Heart right ventricle (tissue), 16 donors: ENCODE data around the gene PRKAR1B. TPM values are rescaled to one million over a fixed set of nuclear protein-coding genes. Genes with fewer than 3 reads are reported as not detected.

Experiments used
- ATAC-seq, 8 donors: fragments of 200-7000 bp; cut with Tn5 transposase; one replicate each; pipeline ENCODE4 v1.9.1; 2020; ENCODE audit warnings: mild to moderate bottlenecking in 8 of 8, moderate library complexity in 8 of 8, moderate number of reproducible peaks in 1 of 8
- DNase-seq, 2 donors: peaks; one replicate each; pipeline ENCODE4 v3.0.0-alpha.2; 2020
- H3K27ac ChIP-seq, 10 donors: fragments of 200-600 bp; sonication (generic) in 2 of 10; one replicate each; pipeline versions ENCODE4 v1.5.0 to v1.8.0; 2020 to 2022; ENCODE audit warnings: mild to moderate bottlenecking in 3 of 10
- H3K27me3 ChIP-seq, 7 donors: fragments of 200-600 bp; one replicate each; pipeline ENCODE4 v1.8.0; 2021 to 2022; ENCODE audit warnings: mild to moderate bottlenecking in 2 of 7
- H3K36me3 ChIP-seq, 9 donors: fragments of 200-600 bp; sonication (generic) in 1 of 9; one replicate each; pipeline versions ENCODE4 v1.5.0 to v1.8.0; 2020 to 2022; ENCODE audit warnings: mild to moderate bottlenecking in 2 of 9
- H3K4me1 ChIP-seq, 9 donors: fragments of 200-600 bp; sonication (generic) in 1 of 9; one replicate each; pipeline versions ENCODE4 v1.5.0 to v1.8.0; 2020 to 2022; ENCODE audit warnings: mild to moderate bottlenecking in 4 of 9
- H3K4me3 ChIP-seq, 10 donors: fragments of 200-600 bp; sonication (generic) in 2 of 10; one replicate each; pipeline versions ENCODE4 v1.5.0 to v1.8.0; 2020 to 2022; ENCODE audit warnings: mild to moderate bottlenecking in 7 of 10, moderate library complexity in 2 of 10
- H3K9me3 ChIP-seq, 11 donors: fragments of 200-600 bp in 10 of 11; sonication (generic) in 2 of 11; one replicate each; pipeline versions ENCODE4 v1.5.0 to v1.8.0; 2013 to 2022; ENCODE audit warnings: mild to moderate bottlenecking in 2 of 11, control low read depth in 1 of 11, moderate library complexity in 1 of 11
- CTCF ChIP-seq, 9 donors: fragments of 200-600 bp; sonication (generic) in 2 of 9; IDR thresholded peaks; one replicate each; pipeline versions ENCODE4 v1.5.0 to v1.8.0; 2021 to 2022; ENCODE audit warnings: antibody characterized with exemption in 9 of 9, mild to moderate bottlenecking in 5 of 9, moderate library complexity in 1 of 9
- WGBS, 2 donors: extraction: QIAGEN DNeasy Blood & Tissue Kit; methylation state at CpG; one replicate each; pipeline ENCODE4 v1.1.7; 2013; ENCODE audit warnings: inconsistent platforms in 1 of 2; 5-methylcytosine and 5-hydroxymethylcytosine counted together
- intact Hi-C, 10 donors: fragments of 100-400 bp; cut with DNase I; formaldehyde crosslinking; loops; one replicate each; pipeline versions ENCODE4 v1.11.1 to v1.14.2; 2022
- polyA plus RNA-seq, 2 donors: library from polyadenylated mRNA; stranded (reverse); fragments of 200-250 nt; gene quantifications; one replicate each; pipeline ENCODE4 v1.2.3, GENCODE V29; 2013
- total RNA-seq, 10 donors: library from RNA; stranded (reverse); fragmentation: NEBNext Ultra II Directional in 3 of 10; extraction: Animal tissue kit (Norgen Biotek cat#: 25700) in 3 of 10; gene quantifications; one replicate each; pipeline versions ENCODE4 v1.2.1 to v1.2.4, GENCODE V29; 2021 to 2023
- donor health status: Arrhythmogenic right ventricular cardiomyopathy.
- donor health status: ischemic (EF 13 %, LVEDD 7.1; RV severe dilation, severe dysfunction).
- donor health status: healthy with polysubstance abuse.
- donor health status: DM: no; HTN: yes; CAD: no.
- donor health status: DM: no; HTN: no; CAD: no.
- donor health status: ischemic (EF 25% LVEDD 6.9; RV normal size, moderate dysfunction).
- donor health status: ischemic (EF 25% LVEDD 5.7; RV mildly dilated, moderate dysfunction).
- donor health status: healthy.
- donor health status: DM: yes; HTN: yes; CAD: no.
- donor health status: Ischemic cardiomyopathy.
- donor health status: ischemic (EF 35%, LVEDD 5.7; RV mildly dilated, moderate dysfunction).
- donor health status: nonischemic (EF 11% LVEDD 7.7; RV severe dilation, severe dysfunction).
- donor health status: DM: yes; HTN: yes; CAD: no.
- donor health status: PGD.
- donor health status: ischemic (EF 29% LVEDD 5.4; RV normal size, mild dysfunction).
- donor health status: nonischemic (EF 23%, LVEDD 6.1; RV moderate dilation, normal function).

Gene PRKAR1B
- total and polyA plus RNA-seq, 12 donors: 5.0 to 24.5 (median 20.6) TPM

GRCh38 chr7:742791-743190 lies 15.7 kb upstream of the PRKAR1B start:
- H3K9me3 ChIP-seq: no peaks in the 10 kb centered on the region
- peaks cover 0 to 53% (median 0%) of the 10 kb centered on the region in 9 donors for H3K36me3 ChIP-seq
- DNase-seq (no peak), ATAC-seq (no peak)
- no peak for TF ChIP-seq CTCF (IDR thresholded peaks at IDR 0.05)
- no peaks in the 10 kb centered on the region for H3K27me3 ChIP-seq
- 87 to 97% methylated on average over 8 of the region's 8 CpGs for WGBS, 2 donors
- H3K4me1 ChIP-seq: peaks cover 0 to 25% (median 5%) of the 10 kb centered on the region in 9 donors
- intact Hi-C loops: no loop called here
- H3K27ac ChIP-seq: no peak overlapping the region
- no peak overlapping the region for H3K4me3 ChIP-seq

GRCh38 chr7:741850-742249 lies 14.8 kb upstream of the PRKAR1B start:
- Histone ChIP-seq H3K4me1 (peaks cover 0 to 27% (median 5%) of the 10 kb centered on the region in 9 donors), H3K4me3 (no peak overlapping the region), H3K9me3 (no peaks in the 10 kb centered on the region), H3K27ac (no peak overlapping the region), H3K27me3 (no peaks in the 10 kb centered on the region), H3K36me3 (peaks cover 0 to 53% (median 0%) of the 10 kb centered on the region in 9 donors)
- ATAC-seq (no peak), DNase-seq (no peak)
- intact Hi-C loops: no loop called here
- 88 to 96% methylated on average over 15 of the region's 15 CpGs for WGBS, 2 donors
- TF ChIP-seq CTCF (IDR thresholded peaks at IDR 0.05): no peak

DNA sequence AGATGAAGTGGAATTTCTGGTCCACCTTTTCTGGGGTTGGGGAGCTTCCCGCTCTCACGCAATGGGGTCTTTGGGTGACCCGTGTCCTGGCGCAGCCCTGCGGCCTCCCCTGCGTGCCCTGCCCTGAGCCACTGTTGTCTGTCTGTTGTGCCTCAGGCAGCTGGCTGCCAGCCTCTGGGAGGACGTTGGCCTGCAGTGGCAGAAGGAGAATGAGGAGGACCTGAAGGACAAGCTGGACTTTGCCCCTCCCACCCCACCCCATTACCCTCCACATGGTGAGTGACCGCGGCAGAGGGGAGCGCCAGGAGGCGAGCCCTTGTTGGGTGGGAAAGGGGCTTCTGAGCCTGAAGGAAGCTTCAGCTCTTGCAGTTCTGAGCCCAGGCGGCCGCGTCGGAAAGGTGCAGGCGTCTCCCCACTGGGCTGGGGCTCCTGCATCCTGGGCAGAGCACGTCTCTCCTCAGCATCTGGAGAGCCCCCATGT lies 14.2 kb upstream of the PRKAR1B start:
- no peak overlapping the region for H3K27ac ChIP-seq
- WGBS, 2 donors: 91 to 93% methylated on average over 16 to 17 of the region's 17 CpGs
- no peak overlapping the region for H3K4me3 ChIP-seq
- H3K36me3 ChIP-seq: peaks cover 0 to 53% (median 0%) of the 10 kb centered on the region in 9 donors
- H3K4me1 ChIP-seq: peaks cover 0 to 21% (median 5%) of the 10 kb centered on the region in 9 donors
- H3K9me3 ChIP-seq: no peaks in the 10 kb centered on the region
- TF ChIP-seq CTCF (IDR thresholded peaks at IDR 0.05): no peak
- DNase-seq (no peak), ATAC-seq (no peak)
- H3K27me3 ChIP-seq: no peaks in the 10 kb centered on the region
- intact Hi-C loops: no loop called here

DNA sequence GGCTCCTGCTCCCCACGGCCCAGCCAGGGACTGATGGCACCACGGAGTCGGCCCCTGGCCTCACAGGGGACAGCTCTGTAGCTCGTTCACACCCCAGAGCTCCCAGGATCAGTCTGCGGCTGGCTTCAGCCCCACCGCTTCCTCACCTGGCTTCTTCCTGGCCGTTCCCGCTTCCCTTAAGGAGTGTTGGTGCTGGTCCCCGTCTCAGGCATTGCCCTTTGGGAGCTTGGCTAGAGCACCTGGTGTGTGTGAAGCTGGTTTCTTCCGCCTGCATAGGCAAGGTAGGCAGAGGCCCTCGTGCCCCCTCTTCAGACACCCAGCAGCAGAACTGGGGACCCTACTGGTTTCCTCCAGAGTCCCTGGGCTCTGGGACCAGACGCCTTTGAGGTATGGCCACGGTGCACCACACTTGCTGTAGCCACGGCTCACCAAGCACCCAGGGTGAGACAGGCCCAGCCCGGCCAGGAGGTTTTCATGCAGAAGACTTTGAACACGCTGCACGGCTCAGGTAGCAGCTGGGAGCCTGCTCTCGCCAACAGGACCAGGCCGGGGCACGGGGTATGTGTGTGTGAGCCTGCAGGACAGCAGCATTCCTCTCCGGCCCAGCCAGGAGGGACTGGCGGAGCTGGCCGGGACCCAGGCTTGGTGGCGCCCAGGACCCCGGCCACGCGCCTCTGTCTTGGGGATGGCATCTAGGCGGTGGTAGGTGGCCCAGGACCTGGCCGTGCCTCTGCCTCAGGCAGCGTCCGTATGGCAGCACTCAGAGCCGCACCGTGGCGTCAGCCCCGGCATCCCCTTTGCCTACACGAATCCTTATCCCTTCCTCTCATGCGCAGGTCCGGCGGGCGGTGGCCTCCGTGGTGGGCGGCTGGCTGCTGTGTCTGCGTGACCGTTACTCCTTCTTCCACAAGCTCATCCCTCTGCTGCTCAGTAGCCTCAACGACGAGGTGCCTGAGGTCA lies 13.2 kb upstream of the PRKAR1B start:
- Histone ChIP-seq H3K27me3 (no peaks in the 10 kb centered on the region), H3K27ac (no peak overlapping the region), H3K36me3 (peaks cover 0 to 49% (median 0%) of the 10 kb centered on the region in 9 donors), H3K9me3 (no peaks in the 10 kb centered on the region), H3K4me1 (peaks cover 0 to 21% (median 5%) of the 10 kb centered on the region in 9 donors), H3K4me3 (no peak overlapping the region)
- DNase-seq (no peak), ATAC-seq (peak in 2 of 8 donors; percentile 7 to 24)
- no peak for TF ChIP-seq CTCF (IDR thresholded peaks at IDR 0.05)
- WGBS, 2 donors: 94 to 97% methylated on average over 42 to 46 of the region's 46 CpGs
- intact Hi-C loops: loop anchor here in 2 of 10 donors (10.0 kb wide), 2 partner anchors 225 to 235 kb away; partner anchors contain the start of gene PDGFA (in 1 of the 2)
